HCT116 (cell line): ENCODE results near the gene PCLO.

Experiments used
- POLR2A ChIP-seq: IDR thresholded peaks from 2 replicates; pipeline ENCODE4 v1.7.0; 2011; ENCODE audit warnings: borderline replicate concordance; ENCODE audit not compliant: insufficient read depth, insufficient read length; ENCODE audit errors: extremely low read depth
- POLR2AphosphoS5 ChIP-seq: IDR thresholded peaks from 2 replicates; pipeline ENCODE4 v1.6.1; 2011; ENCODE audit warnings: mild to moderate bottlenecking, low read depth, low read length, moderate library complexity
- YY1 ChIP-seq: IDR thresholded peaks from 2 replicates; pipeline ENCODE4 v1.6.1; 2011; ENCODE audit warnings: low read length, low read depth, moderate library complexity, mild to moderate bottlenecking; ENCODE audit not compliant: insufficient replicate concordance; ENCODE audit errors: extremely low read depth
- TF ChIP-seq, protein P1 (sequence below), 3 experiments: fragments of 200-600 bp in 1 of 3; sonication (generic) in 1 of 3; IDR thresholded peaks in 2 of 3; conservative IDR thresholded peaks in 1 of 3; 2 replicates each; pipeline ENCODE4 v1.5.1; 2012 to 2017; ENCODE audit warnings: low read depth in 2 of 3, low read length in 2 of 3, antibody characterized with exemption in 1 of 3, borderline replicate concordance in 1 of 3, control low read depth in 1 of 3, mild to moderate bottlenecking in 1 of 3, mixed read lengths in 1 of 3, mixed run types in 1 of 3, moderate library complexity in 1 of 3; ENCODE audit not compliant: insufficient read depth in 1 of 3

GRCh38 chr7:82729172-82730030, 433.3 kb downstream of the PCLO start:
- TF ChIP-seq, protein P1, sequence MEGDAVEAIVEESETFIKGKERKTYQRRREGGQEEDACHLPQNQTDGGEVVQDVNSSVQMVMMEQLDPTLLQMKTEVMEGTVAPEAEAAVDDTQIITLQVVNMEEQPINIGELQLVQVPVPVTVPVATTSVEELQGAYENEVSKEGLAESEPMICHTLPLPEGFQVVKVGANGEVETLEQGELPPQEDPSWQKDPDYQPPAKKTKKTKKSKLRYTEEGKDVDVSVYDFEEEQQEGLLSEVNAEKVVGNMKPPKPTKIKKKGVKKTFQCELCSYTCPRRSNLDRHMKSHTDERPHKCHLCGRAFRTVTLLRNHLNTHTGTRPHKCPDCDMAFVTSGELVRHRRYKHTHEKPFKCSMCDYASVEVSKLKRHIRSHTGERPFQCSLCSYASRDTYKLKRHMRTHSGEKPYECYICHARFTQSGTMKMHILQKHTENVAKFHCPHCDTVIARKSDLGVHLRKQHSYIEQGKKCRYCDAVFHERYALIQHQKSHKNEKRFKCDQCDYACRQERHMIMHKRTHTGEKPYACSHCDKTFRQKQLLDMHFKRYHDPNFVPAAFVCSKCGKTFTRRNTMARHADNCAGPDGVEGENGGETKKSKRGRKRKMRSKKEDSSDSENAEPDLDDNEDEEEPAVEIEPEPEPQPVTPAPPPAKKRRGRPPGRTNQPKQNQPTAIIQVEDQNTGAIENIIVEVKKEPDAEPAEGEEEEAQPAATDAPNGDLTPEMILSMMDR (IDR thresholded peaks at IDR 0.05 in 2 of 3, conservative IDR thresholded peaks at IDR 0.05 in 1 of 3; ENCODE audit: borderline replicate concordance in 1 of 3, insufficient read depth in 1 of 3, low read depth in 2 of 3, low read length in 2 of 3), result peak; percentile 73 to 87 (median 78)
- TF ChIP-seq POLR2A (no peak), POLR2AphosphoS5 (no peak), YY1 (no peak)
